GM12875 (cell line): ENCODE results near the gene ZBTB8B.
"Not testable (repeated sequence)": the region's sequence is repeated elsewhere in the genome, so short reads cannot be mapped to it uniquely, and the experiment has no call there.

ENCODE experiments used
- H3K4me3 ChIP-seq: one replicate; pipeline ENCODE4 v1.5.1; 2011; ENCODE audit warnings: low read depth, low read length, control low read depth
- TF ChIP-seq, protein P1 (sequence below): IDR thresholded peaks from 2 replicates; pipeline ENCODE4 v1.5.1; 2011; ENCODE audit warnings: low read depth, mild to moderate bottlenecking, control low read depth, inconsistent platforms, low read length, moderate library complexity, borderline replicate concordance; ENCODE audit not compliant: insufficient read depth

ZBTB8B gene

DNA sequence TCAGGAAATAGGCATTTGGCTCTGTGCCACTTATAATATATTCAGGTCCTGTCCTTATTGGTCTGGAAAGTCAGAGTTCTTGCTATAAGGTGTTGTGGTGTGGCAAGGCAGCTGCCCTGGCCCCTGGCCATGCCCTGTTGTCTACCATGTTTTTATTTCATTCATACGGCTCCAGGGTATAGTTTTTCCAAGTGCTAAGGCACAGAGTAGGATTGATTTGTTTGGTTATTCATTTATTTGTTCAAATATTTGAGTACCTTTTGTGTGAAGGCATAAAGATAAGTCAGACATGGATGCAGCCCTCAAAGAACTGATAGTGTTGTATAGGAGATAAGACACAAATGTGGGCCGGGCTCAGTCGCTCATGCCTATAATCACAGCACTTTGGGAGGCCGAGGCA is 10.1 kb downstream of the ZBTB8B start:
- H3K4me3 ChIP-seq = no peak overlapping the region
- TF ChIP-seq, protein P1, sequence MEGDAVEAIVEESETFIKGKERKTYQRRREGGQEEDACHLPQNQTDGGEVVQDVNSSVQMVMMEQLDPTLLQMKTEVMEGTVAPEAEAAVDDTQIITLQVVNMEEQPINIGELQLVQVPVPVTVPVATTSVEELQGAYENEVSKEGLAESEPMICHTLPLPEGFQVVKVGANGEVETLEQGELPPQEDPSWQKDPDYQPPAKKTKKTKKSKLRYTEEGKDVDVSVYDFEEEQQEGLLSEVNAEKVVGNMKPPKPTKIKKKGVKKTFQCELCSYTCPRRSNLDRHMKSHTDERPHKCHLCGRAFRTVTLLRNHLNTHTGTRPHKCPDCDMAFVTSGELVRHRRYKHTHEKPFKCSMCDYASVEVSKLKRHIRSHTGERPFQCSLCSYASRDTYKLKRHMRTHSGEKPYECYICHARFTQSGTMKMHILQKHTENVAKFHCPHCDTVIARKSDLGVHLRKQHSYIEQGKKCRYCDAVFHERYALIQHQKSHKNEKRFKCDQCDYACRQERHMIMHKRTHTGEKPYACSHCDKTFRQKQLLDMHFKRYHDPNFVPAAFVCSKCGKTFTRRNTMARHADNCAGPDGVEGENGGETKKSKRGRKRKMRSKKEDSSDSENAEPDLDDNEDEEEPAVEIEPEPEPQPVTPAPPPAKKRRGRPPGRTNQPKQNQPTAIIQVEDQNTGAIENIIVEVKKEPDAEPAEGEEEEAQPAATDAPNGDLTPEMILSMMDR = no peak

DNA sequence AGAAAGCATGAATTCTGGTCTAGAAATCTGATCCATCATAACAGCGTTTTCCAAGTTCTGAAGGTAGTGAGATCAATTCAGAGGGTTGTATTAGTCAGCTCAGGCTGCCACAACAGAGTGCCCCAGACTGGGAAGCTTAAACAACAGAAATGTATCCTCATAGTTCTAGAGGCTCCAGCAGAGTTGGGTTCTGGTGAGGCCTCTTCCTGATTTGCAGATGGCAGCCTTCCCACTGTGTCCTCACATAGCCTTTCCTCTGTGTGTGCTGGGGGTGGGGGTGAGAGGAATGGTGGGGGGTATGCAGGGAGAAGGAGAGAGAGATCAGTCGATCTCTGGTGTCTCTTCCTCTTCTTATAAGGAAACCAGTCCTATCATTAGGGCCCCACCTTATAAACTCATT is 15.1 kb downstream of the ZBTB8B start:
- TF ChIP-seq, protein P1 = no peak
- no peak overlapping the region for H3K4me3 ChIP-seq

DNA sequence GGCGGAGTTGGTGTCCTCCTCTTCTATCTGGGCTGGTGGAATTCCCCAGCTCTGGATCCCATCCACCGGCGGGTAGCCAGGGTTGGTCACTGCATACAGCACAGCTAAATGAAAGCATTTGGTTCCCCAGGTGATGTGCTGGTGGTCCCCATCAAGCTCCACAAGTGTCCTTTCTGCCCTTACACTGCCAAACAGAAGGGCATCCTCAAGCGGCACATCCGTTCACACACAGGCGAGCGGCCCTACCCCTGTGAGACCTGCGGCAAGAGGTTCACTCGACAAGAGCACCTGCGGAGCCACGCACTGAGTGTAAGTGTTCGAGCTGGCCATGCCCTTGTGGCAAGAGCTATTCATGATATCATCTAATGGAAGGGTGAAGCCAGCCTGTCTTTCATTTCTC is 15.9 kb downstream of the ZBTB8B start:
- TF ChIP-seq, protein P1 = no peak
- no peak overlapping the region for H3K4me3 ChIP-seq

DNA sequence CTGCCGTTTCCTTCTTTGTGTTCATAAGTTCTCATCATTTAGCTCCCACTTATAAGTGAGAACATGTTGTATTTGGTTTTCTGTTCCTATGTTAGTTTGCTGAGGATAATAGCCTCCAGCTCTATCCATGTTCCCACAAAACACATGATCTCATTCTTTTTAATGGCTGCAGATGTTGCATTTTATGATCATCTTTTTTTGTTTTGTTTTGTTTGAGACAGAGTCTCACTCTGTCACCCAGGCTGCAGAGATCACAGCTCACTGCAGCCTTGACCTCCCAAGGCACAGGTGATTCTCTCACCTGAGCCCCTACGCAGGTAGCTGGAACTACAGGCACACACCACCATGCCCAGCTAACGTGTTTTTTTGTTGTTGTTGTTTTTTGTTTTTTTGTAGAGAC is 16.9 kb downstream of the ZBTB8B start:
- not testable (repeated sequence) for H3K4me3 ChIP-seq

DNA sequence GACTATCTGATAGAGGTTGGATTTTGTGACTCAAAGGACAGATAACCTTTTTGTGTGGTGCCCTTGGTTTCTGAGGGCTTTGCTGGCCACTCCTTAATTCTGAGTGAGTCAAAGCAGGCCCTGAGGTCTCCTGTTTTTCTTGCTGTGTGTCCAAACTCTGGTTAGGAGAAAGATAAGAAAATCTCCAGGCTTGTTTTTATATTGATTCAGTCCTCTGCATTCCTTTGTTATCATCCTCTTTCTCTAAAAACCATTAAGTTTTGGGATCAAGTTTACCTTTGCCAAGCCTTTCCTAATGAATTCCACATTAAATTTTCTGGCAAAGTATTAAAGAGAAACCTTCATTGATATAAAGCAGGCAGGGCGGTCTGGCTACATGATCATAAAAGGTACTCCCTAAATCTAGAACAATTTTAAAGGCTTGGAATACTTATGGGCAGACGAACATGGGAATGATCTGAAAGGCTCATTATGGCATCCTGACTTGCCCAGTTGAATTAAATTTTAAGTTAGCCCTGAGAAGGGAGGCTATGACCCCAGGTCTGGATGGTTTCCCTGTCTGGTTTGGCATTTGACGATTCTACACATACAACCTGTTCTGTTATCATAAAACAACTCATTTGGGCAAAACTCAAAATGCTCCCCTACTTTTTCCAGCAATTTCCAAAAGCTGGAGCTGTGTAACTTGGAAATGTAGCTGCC is 20.8 kb downstream of the ZBTB8B start:
- TF ChIP-seq, protein P1 = no peak
- H3K4me3 ChIP-seq = no peak overlapping the region

DNA sequence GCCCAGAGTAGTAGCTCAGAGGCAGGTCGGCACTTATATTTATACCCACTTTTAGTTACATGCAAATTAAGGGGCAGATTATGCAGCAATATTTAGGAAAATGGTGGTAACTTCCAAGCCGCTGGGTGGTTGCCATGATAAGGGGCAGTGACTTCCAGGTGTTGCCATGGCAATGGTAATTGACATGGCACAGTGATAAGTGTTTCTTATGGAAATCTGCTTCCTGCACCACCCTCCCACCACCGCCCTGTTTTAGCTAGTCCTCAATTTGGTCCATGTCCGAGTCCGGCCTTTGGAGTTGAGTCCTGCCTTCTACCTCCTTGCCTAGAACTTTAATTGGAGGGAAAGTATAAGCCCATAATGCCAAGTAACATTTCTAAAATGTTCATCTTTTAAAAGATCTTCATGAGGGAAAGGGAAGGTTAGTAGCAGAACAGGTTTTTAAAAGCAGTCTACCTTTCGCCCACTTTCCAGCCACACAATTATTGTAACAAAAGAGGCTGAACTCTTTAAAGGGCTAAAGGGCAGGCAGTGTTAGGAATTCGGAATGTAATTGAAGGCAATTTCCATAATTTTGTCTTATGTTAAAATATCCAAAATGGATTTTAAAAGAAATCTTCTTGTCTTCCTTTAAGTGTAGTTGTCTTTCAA is 21.7 kb downstream of the ZBTB8B start:
- TF ChIP-seq, protein P1 = no peak
- H3K4me3 ChIP-seq = no peak overlapping the region

DNA sequence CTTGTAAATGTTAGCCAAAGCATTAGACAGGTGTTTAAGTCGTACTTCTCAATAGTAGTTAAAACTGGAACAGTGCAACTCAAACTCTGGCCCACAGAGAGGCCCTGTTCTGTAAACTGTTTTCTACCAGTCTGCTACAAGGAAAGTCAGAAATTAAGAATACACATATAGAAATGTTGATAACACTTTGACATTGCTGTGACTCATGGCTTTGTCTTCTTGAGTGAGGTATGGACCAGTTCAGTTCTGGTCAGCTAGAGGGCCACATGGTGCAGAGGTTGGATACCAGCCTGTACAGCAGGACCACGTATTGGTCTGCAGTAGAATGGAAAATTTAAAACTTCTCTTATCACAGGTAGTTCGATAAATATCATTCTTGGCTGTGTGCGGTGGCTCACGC is 22.3 kb downstream of the ZBTB8B start:
- H3K4me3 ChIP-seq = no peak overlapping the region
- TF ChIP-seq, protein P1 = no peak
